Lower leg skin (tissue), 4 donors: ENCODE measurements around the gene PCDHGC4. TPM values are rescaled to one million over a fixed set of nuclear protein-coding genes. Genes with fewer than 3 reads are reported as not detected.

ENCODE experiments used
- DNase-seq, 2 donors: peaks; one replicate each; pipeline ENCODE4 v3.0.0-alpha.2; 2019; ENCODE audit warnings: low spot score in 2 of 2
- H3K4me3 ChIP-seq: fragments of 200-600 bp; sonication (generic); 2 replicates; pipeline ENCODE4 v1.5.1; 2017; ENCODE audit warnings: mild to moderate bottlenecking, low read depth; ENCODE audit not compliant: poor library complexity, severe bottlenecking
- CTCF ChIP-seq, 3 donors: fragments of 450-650 bp; IDR thresholded peaks; one replicate each; pipeline ENCODE4 v1.5.1; 2016; ENCODE audit warnings: antibody characterized with exemption in 3 of 3, mild to moderate bottlenecking in 3 of 3, moderate library complexity in 2 of 3
- POLR2A ChIP-seq, 2 donors: fragments of 450-650 bp; IDR thresholded peaks; one replicate each; pipeline ENCODE4 v1.6.1; 2016 to 2017; ENCODE audit warnings: antibody characterized with exemption in 2 of 2, mild to moderate bottlenecking in 1 of 2, moderate library complexity in 1 of 2
- WGBS, 2 donors: methylation state at CpG; one replicate each; pipeline ENCODE4 v1.1.5; 2018; 5-methylcytosine and 5-hydroxymethylcytosine counted together
- intact Hi-C: fragments of 100-400 bp; cut with DNase I; formaldehyde crosslinking; loops from one replicate; pipeline ENCODE4 v1.15.0; 2023; ENCODE audit warnings: low total_unique reads
- total RNA-seq, 4 donors: library from RNA; depleted of rRNA; stranded (reverse); fragments of >200 nt; gene quantifications; one replicate each; pipeline ENCODE4 v1.1.0, GENCODE V29; 2016

The PCDHGC4 gene
- total RNA-seq, 4 donors from 2014 or later = 1.2 to 34.5 (median 2.2) TPM

GRCh38 chr5:141511771-141512325, 27.0 kb downstream of the PCDHGC4 start:
- 66 to 69% methylated on average over 4 of the region's 4 CpGs for WGBS, 2 donors
- intact Hi-C loops = no loop called here
- DNase-seq = no peak
- H3K4me3 ChIP-seq = no peak overlapping the region
- TF ChIP-seq POLR2A (IDR thresholded peaks at IDR 0.05) (no peak), CTCF (IDR thresholded peaks at IDR 0.05) (no peak)

GRCh38 chr5:141512390-141512910, 27.6 kb downstream of the PCDHGC4 start:
- peak; percentile 83 to 97 for DNase-seq
- TF ChIP-seq CTCF (IDR thresholded peaks at IDR 0.05) = peak in 1 of 3 donors; percentile 56
- no peak for TF ChIP-seq POLR2A (IDR thresholded peaks at IDR 0.05)
- WGBS, 2 donors = 10 to 22% methylated on average over 28 of the region's 28 CpGs
- intact Hi-C loops = no loop called here
- H3K4me3 ChIP-seq = peak overlapping the region; percentile 34

GRCh38 chr5:141512911-141513626, 28.2 kb downstream of the PCDHGC4 start:
- WGBS, 2 donors = 1 to 3% methylated on average over 31 of the region's 43 CpGs
- peak in 1 of 2 donors; percentile 87 for DNase-seq
- intact Hi-C loops = no loop called here
- no peak for TF ChIP-seq CTCF (IDR thresholded peaks at IDR 0.05)
- no peak for TF ChIP-seq POLR2A (IDR thresholded peaks at IDR 0.05)
- peak overlapping the region; percentile 34 for H3K4me3 ChIP-seq

GRCh38 chr5:141513627-141514329, 28.9 kb downstream of the PCDHGC4 start:
- DNase-seq = peak; percentile 78 to 95
- 1 to 2% methylated on average over 28 to 29 of the region's 29 CpGs for WGBS, 2 donors
- H3K4me3 ChIP-seq = peak overlapping the region; percentile 34
- intact Hi-C loops = no loop called here
- TF ChIP-seq POLR2A (IDR thresholded peaks at IDR 0.05) (no peak), CTCF (IDR thresholded peaks at IDR 0.05) (no peak)

- TF ChIP-seq POLR2A (IDR thresholded peaks at IDR 0.05) (no peak), CTCF (IDR thresholded peaks at IDR 0.05) (no peak)
- intact Hi-C loops = no loop called here
- WGBS, 2 donors = 25 to 28% methylated on average over 6 of the region's 6 CpGs
- H3K4me3 ChIP-seq = no peak overlapping the region
- DNase-seq = peak in 1 of 2 donors; percentile 71
Observed at GRCh38 chr5:141514330-141515133, 29.7 kb downstream of the PCDHGC4 start.
